Activated naive CD4-positive, alpha-beta T cell treated with anti-CD3 and anti-CD28 coated beads for 36 hours (primary cell): Measurements from ENCODE around the gene RSRC2. TPM values are rescaled to one million over a fixed set of nuclear protein-coding genes. Genes with fewer than 3 reads are reported as not detected.
A peak's percentile ranks its signal among the peaks of the same experiment; 100 is the strongest.
"Not testable (repeated sequence)": the region's sequence is repeated elsewhere in the genome, so short reads cannot be mapped to it uniquely, and the experiment has no call there.

Source experiments
- CTCF ChIA-PET: fragments of 350-600 bp; sonication (Branson Sonifier 250); formaldehyde crosslinking; loops from one replicate; lab custom pipeline; 2021; ENCODE audit warnings: antibody characterized with exemption; lab: Charles Lee
- DNase-seq: peaks from one replicate; pipeline ENCODE4 v3.0.0-alpha.2; 2020
- H3K27ac Mint-ChIP-seq: one replicate; pipeline ENCODE4 v1.8.0; 2021; ENCODE audit warnings: mild to moderate bottlenecking, mixed read lengths
- H3K27me3 Mint-ChIP-seq: one replicate; pipeline ENCODE4 v1.8.0; 2021; ENCODE audit warnings: low read depth, mixed read lengths
- H3K36me3 Mint-ChIP-seq: one replicate; pipeline ENCODE4 v1.8.0; 2021; ENCODE audit warnings: low read depth, mixed read lengths
- H3K4me1 Mint-ChIP-seq: one replicate; pipeline ENCODE4 v1.8.0; 2021; ENCODE audit warnings: low read depth, mixed read lengths
- H3K4me3 Mint-ChIP-seq: one replicate; pipeline ENCODE4 v1.8.0; 2021; ENCODE audit warnings: mild to moderate bottlenecking, moderate library complexity, mixed read lengths
- H3K9me3 Mint-ChIP-seq: one replicate; pipeline ENCODE4 v1.8.0; 2021; ENCODE audit warnings: mixed read lengths
- intact Hi-C: fragments of 100-400 bp; cut with micrococcal nuclease; formaldehyde crosslinking; loops from one replicate; pipeline ENCODE4 v1.15.1; 2023
- total RNA-seq, 2 experiments: library from RNA; stranded (reverse); gene quantifications; one replicate each; pipeline ENCODE4 v1.2.3, GENCODE V29; 2021

RSRC2 gene
- total RNA-seq, 2 experiments from 2014 or later, result 117 to 127 TPM

DNA sequence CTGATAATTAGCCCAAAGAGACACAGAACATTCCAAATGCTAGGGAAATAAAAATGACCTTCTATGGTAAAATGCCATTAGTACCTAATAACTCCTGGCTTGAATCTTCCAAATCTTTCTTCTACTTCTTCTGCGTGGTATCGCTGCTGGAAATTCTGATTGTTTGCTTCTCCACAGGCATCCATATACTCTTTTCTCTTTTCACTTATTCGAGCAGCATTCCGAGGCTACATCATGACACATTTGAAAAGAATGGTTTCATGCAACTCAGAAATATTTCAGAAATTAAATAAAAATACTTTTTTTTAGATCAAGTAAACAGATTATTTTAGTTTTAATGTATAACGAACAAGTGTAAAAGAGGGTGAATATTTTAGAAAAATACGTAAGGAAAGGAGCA is 44.9 kb downstream of the RSRC2 start:
- no peak overlapping the region for H3K27ac Mint-ChIP-seq
- peaks cover 37% of the 10 kb centered on the region for H3K36me3 Mint-ChIP-seq
- CTCF ChIA-PET, result no interaction called here
- no peak for DNase-seq
- no peaks in the 10 kb centered on the region for H3K9me3 Mint-ChIP-seq
- H3K27me3 Mint-ChIP-seq, result no peaks in the 10 kb centered on the region
- H3K4me3 Mint-ChIP-seq, result no peak overlapping the region
- intact Hi-C loops, result no loop called here
- peaks cover 5% of the 10 kb centered on the region for H3K4me1 Mint-ChIP-seq

DNA sequence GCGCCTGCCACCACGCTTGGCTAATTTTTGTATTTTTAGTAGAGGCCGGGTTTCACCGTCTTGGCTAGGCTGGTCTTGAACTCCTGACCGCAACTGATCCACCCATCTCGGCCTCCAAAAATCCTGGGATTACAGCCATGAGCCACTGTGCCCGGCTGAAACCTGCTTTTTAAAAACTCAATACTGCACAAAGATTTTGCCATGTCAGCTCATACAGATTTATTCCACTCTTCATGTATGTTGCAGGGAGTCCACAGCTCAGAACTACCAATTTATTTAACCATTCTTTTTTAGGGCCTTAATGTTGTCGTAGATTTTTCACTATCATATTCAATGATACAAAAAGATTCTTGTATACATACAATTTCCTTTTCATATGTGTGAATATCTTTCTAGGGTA is 46.0 kb downstream of the RSRC2 start:
- H3K36me3 Mint-ChIP-seq, result peaks cover 40% of the 10 kb centered on the region
- intact Hi-C loops, result no loop called here
- H3K4me3 Mint-ChIP-seq, result no peak overlapping the region
- H3K27me3 Mint-ChIP-seq, result no peaks in the 10 kb centered on the region
- DNase-seq, result no peak
- no peaks in the 10 kb centered on the region for H3K9me3 Mint-ChIP-seq
- CTCF ChIA-PET, result interaction anchor here (1.2 kb wide), 1 partner anchor 14 kb away, joined by 4 read pairs; no protein-coding TSS in a partner anchor
- H3K27ac Mint-ChIP-seq, result no peak overlapping the region
- H3K4me1 Mint-ChIP-seq, result peaks cover 6% of the 10 kb centered on the region

DNA sequence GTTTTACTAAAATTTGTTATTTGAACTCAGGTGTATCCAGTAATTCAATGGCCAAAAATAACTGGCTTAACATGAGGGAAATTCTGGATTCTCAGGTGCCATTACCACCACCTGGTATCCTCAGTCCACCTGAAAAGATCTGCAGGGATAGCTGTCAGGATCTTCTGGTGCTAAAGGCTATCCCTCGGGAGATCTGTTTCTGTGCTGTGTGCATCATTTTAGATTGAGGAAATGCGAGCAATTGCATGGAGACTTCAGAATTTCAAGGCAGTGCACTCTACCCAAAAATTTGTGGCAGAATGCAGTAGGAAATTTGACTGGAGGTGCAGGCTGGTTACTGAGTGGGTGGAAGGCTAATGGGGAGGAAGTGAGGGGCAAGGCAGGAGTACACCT is 52.4 kb downstream of the RSRC2 start:
- CTCF ChIA-PET, result interaction anchor here (0.6 to 5.8 kb wide), 5 partner anchors 51 to 135 kb away, joined by 3 to 113 read pairs (median 5); no protein-coding TSS in a partner anchor
- Mint-ChIP-seq H3K9me3 (no peaks in the 10 kb centered on the region), H3K27ac (peak overlapping the region; percentile 7), H3K36me3 (peaks cover 41% of the 10 kb centered on the region), H3K4me3 (no peak overlapping the region), H3K27me3 (no peaks in the 10 kb centered on the region), H3K4me1 (peaks cover 23% of the 10 kb centered on the region)
- intact Hi-C loops, result no loop called here
- DNase-seq, result no peak

DNA sequence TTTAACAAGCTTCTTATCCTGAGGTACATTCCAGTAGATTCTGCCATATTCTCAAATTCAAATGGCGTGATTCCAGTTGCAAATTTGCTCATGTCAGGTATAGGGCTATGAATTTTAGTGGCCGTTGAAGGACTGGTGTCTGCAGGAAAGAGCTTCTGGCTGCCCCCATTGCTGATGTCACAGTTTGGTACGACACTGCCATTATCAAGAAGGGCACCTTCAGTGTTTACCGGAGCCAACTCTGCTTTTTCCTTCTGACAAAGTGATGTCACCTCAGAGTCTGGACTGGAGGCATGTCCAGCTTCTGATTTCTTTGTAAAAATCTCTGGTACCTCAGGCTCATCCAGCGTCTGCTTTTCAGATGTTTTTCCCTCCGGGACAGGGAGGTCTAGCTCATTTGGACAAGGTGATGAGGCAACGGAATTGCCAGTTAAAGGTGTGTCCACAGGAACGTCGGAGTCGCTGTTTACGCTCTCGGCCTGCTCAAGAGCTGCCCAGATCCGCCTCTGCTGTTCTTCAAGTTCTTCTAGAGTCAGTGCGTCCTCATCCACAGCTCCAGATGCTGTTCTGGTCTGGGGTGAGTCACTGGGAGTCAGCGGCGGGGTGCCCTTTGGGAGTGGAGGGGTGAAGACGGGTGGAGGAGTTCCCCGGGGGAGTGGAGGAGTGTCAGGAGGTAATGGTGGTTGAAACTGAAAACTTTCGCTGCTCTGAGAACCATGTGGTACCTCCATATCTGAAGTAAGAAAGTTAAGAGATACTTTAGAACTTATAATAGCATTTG is 53.0 kb downstream of the RSRC2 start:
- Mint-ChIP-seq H3K9me3 (no peaks in the 10 kb centered on the region), H3K27me3 (no peaks in the 10 kb centered on the region), H3K36me3 (peaks cover 41% of the 10 kb centered on the region), H3K4me3 (no peak overlapping the region), H3K27ac (peak overlapping the region; percentile 8), H3K4me1 (peaks cover 23% of the 10 kb centered on the region)
- intact Hi-C loops, result no loop called here
- DNase-seq, result peak; percentile 72
- CTCF ChIA-PET, result interaction anchor here (0.6 to 5.8 kb wide), 9 partner anchors 13 to 135 kb away, joined by 3 to 113 read pairs (median 4); partner anchors contain the start of gene CLIP1

DNA sequence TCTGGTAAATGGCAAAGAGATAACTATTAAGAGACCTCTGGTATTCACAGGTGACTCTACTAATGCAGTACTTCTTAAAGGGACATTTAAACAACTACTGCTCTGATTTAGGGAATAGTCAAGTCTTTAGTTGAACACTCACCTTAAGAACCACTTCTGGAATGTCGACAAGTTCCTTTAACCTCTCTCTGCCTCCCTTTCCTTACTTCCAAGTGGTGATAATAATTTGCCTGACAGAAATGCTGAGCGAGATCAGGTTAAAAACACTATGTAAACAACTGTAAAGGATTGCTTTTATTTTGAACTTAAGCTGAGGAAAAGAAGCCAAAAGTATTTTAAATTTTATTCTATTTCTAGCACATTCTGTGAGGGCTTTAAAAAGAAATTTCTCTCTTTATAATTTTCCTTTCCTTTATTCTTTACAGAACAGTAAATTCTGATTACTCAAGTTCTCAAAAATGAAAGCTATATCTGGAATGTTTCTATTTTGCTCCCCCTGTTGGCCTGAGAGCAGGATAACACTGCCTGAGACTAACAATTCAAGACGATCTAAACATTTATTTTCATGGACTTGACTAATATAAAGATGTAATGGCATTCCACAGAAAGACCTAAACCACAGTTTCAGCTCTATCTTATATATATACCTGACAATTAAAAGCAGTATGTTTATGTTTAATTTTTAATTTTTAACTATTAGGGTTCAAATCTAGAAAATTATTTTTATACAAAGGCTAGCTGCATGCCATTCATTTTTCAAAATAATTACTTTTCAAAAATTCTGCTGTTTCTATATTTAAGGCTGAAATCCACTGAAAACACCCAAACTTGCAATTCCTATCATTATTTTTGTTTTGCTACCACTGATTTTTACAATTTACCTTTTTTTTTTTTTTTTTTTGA is 55.2 kb downstream of the RSRC2 start:
- Mint-ChIP-seq H3K27me3 (no peaks in the 10 kb centered on the region), H3K27ac (no peak overlapping the region), H3K4me3 (no peak overlapping the region), H3K36me3 (peaks cover 28% of the 10 kb centered on the region), H3K9me3 (no peaks in the 10 kb centered on the region), H3K4me1 (peaks cover 23% of the 10 kb centered on the region)
- DNase-seq, result peak; percentile 24
- intact Hi-C loops, result loop anchor here (1.0 kb wide), 3 partner anchors 48 to 135 kb away; no protein-coding TSS in a partner anchor
- CTCF ChIA-PET, result interaction anchor here (0.6 to 5.8 kb wide), 33 partner anchors 9 to 459 kb away, joined by 3 to 113 read pairs (median 4); partner anchors contain the start of gene CLIP1

DNA sequence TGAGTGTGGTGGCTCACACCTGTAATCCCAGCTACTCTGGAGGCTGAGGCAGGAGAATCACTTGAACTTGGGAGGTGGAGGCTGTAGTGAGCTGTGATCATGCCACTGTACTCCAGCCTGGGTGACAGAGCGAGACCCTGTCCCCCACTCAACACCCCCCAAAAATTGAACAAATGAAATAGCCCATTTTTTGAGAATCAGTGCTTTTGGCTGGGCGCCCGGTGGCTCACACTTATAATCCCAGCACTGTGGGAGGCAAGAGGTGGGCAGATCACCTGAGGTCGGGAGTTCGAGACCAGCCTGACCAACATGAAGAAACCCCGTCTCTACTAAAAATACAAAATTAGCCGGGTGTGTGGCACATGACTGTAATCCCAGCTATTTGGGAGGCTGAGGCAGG is 56.2 kb downstream of the RSRC2 start:
- DNase-seq, H3K4me3 Mint-ChIP-seq, H3K27me3 Mint-ChIP-seq, intact Hi-C loops, H3K9me3 Mint-ChIP-seq, H3K27ac Mint-ChIP-seq: not testable (repeated sequence)
- CTCF ChIA-PET, result interaction anchor here (0.6 to 5.8 kb wide), 16 partner anchors 10 to 133 kb away, joined by 3 to 113 read pairs (median 4); no protein-coding TSS in a partner anchor
- peaks cover 18% of the 10 kb centered on the region for H3K36me3 Mint-ChIP-seq
- peaks cover 19% of the 10 kb centered on the region for H3K4me1 Mint-ChIP-seq

DNA sequence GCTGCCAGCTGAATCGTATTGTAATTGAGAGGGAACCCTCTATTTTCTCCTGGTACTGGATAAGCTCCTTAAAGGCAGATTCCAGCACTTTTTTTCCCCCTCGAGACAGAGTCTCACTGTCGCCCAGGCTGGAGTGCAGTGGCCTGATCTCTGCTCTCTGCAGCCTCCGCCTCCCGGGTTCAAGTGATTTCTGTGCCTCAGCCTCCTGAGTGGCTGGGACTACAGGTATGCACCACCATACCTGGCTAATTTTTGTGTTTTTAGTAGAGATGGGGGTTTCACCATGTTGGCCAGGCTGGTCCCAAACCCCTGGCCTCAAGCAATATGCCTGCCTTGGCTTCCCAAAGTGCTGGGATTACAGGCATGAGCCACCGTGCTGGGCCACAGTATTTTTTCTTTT is 56.9 kb downstream of the RSRC2 start:
- H3K27me3 Mint-ChIP-seq, DNase-seq, H3K4me3 Mint-ChIP-seq, H3K9me3 Mint-ChIP-seq, intact Hi-C loops: not testable (repeated sequence)
- Mint-ChIP-seq H3K4me1 (peaks cover 14% of the 10 kb centered on the region), H3K36me3 (peaks cover 14% of the 10 kb centered on the region), H3K27ac (peak overlapping the region; percentile 2)
- CTCF ChIA-PET, result interaction anchor here (0.8 to 5.8 kb wide), 2 partner anchors 70 to 132 kb away, joined by 4 to 113 read pairs; no protein-coding TSS in a partner anchor

DNA sequence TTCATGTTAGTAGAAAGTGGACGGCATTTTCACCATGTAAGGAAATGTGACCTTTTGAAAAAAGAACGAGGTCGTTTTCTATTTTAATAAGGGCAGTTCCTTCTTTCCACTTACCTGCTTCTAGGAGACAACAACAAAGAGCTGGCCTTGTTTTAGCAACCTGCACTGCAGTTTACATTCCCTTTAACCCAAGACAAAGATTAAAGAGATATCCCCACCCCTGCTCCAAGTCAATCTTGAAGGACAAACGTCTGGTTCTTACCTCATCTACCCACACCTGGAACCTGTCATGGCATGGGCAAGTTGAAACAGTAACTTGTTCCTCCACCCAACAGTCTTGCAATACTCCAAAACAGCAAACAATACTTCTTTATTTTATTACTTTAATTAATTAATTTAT is 58.8 kb downstream of the RSRC2 start:
- no peak for DNase-seq
- Mint-ChIP-seq H3K4me3 (no peak overlapping the region), H3K27ac (no peak overlapping the region), H3K4me1 (peaks cover 3% of the 10 kb centered on the region), H3K36me3 (peaks cover 2% of the 10 kb centered on the region), H3K27me3 (no peaks in the 10 kb centered on the region), H3K9me3 (no peaks in the 10 kb centered on the region)
- CTCF ChIA-PET, result no interaction called here
- intact Hi-C loops, result no loop called here

DNA sequence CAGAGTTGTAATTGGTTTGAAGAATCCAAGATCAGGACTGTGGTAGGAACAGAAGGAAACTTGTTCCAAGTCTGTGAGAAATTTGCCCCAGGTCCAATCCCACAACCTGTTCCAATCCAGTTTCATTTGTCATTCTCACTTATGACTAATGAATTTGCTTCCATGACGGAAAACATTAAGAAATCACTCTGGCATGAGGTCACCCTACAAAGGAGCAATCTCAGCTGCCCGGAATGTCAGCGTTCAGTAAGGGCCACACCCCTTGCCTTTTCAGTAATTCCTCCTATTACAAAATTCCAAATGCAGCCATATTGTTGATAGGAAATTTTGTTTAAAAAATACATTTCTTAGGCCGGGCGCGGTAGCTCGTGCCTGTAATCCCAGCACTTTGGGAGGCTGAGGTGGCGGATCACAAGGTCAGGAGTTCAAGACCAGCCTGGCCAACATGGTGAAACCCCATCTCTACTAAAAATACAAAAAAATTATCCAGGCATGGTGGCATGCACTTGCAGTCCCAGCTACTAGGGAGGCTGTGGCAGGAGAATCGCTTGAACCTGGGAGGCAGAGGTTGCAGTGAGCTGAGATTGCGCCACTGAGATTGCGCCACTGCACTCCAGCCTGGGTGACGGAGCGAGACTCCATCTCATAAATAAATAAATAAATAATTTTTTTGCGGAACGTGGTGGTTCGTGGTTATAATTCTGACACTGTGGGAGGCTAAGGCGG is 62.3 kb downstream of the RSRC2 start:
- DNase-seq, H3K4me3 Mint-ChIP-seq, CTCF ChIA-PET, H3K9me3 Mint-ChIP-seq, H3K27me3 Mint-ChIP-seq, H3K27ac Mint-ChIP-seq, H3K4me1 Mint-ChIP-seq, intact Hi-C loops, H3K36me3 Mint-ChIP-seq: not testable (repeated sequence)

DNA sequence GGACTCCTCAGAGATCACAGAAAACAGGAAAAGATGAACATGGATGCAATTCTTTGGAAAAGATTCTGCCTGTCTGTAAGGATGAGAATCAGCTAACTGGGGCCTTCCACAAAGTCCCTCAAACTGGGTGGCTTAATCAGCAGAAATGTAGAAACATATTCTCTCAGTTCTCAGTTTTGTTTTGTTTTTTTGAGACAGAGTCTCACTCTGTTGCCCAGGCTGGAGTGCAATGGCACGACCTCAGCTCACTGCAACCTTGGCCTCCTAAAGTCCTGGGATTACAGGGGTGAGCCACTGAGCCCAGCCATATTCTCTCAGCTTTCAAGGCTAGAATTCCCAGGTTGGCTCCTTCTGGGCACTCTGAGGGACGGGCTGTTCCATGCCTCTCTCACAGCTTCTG is 66.1 kb downstream of the RSRC2 start:
- no peak overlapping the region for H3K4me3 Mint-ChIP-seq
- H3K9me3 Mint-ChIP-seq, result no peaks in the 10 kb centered on the region
- intact Hi-C loops, result no loop called here
- no peaks in the 10 kb centered on the region for H3K4me1 Mint-ChIP-seq
- no peak overlapping the region for H3K27ac Mint-ChIP-seq
- no peaks in the 10 kb centered on the region for H3K36me3 Mint-ChIP-seq
- H3K27me3 Mint-ChIP-seq, result no peaks in the 10 kb centered on the region
- DNase-seq, result no peak
- CTCF ChIA-PET, result interaction anchor here (0.6 to 1.4 kb wide), 4 partner anchors 10 to 767 kb away, joined by 3 to 5 read pairs (median 4); no protein-coding TSS in a partner anchor

DNA sequence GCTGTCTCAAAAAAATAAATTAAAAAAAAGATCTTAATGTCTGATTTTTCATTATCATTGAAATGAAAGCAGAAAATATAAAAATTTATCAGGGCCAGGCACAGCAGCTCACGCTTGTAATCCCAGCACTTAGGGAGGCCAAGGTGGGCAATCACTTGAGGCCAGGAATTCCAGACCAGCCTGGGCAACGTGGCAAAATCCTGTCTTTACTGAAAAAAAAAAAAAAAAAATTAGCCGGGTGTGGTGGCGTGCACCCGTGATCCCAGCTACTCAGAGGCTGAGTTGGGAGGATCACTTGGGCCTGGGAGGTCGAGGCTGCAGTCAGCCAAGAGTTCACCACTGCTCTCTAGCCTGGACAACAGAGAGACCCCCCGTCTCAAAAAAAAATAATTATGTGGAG is 66.7 kb downstream of the RSRC2 start:
- Mint-ChIP-seq H3K4me3 (no peak overlapping the region), H3K9me3 (no peaks in the 10 kb centered on the region), H3K27ac (no peak overlapping the region), H3K27me3 (no peaks in the 10 kb centered on the region), H3K36me3 (no peaks in the 10 kb centered on the region), H3K4me1 (no peaks in the 10 kb centered on the region)
- DNase-seq, result no peak
- intact Hi-C loops, result no loop called here
- CTCF ChIA-PET, result interaction anchor here (0.6 to 1.2 kb wide), 3 partner anchors 13 to 767 kb away, joined by 3 to 5 read pairs (median 4); no protein-coding TSS in a partner anchor
